GM21825 (cell line): ENCODE measurements around the gene FBN3.
"Not testable (repeated sequence)": the region's sequence is repeated elsewhere in the genome, so short reads cannot be mapped to it uniquely, and the experiment has no call there.

Experiments used
- ATAC-seq: cut with Tn5 transposase; IDR thresholded peaks from one replicate; pipeline ENCODE4 v1.9.1; 2021; ENCODE audit warnings: mild to moderate bottlenecking, moderate library complexity; ENCODE audit not compliant: unreplicated experiment

FBN3 gene

GRCh38 chr19:8149261-8150094, at the start of gene FBN3:
Gene FBN3, minus strand, starts transcription at chr19:8149592. Its CDS starts 2,112 bp downstream, at chr19:8147480.
- ATAC-seq = no peak

- ATAC-seq = no peak
Observed at GRCh38 chr19:8196271-8196927, 47.0 kb upstream of the FBN3 start.

- ATAC-seq = no peak
Observed at GRCh38 chr19:8194528-8195267, 45.3 kb upstream of the FBN3 start.

GRCh38 chr19:8192221-8192820, 42.9 kb upstream of the FBN3 start:
- no peak for ATAC-seq

- no peak for ATAC-seq
Observed at GRCh38 chr19:8185343-8186068, 36.1 kb upstream of the FBN3 start.

- no peak for ATAC-seq
Observed at GRCh38 chr19:8184274-8184673, 34.9 kb upstream of the FBN3 start.

- ATAC-seq = no peak
Observed at GRCh38 chr19:8180018-8180417, 30.6 kb upstream of the FBN3 start.

- ATAC-seq = no peak
Observed at GRCh38 chr19:8174706-8175105, 25.3 kb upstream of the FBN3 start.

- no peak for ATAC-seq
Observed at GRCh38 chr19:8168537-8168936, 19.1 kb upstream of the FBN3 start.

- no peak for ATAC-seq
Observed at GRCh38 chr19:8167985-8168384, 18.6 kb upstream of the FBN3 start.

- ATAC-seq = no peak
Observed at GRCh38 chr19:8163759-8164158, 14.4 kb upstream of the FBN3 start.

GRCh38 chr19:8161135-8161646, 11.8 kb upstream of the FBN3 start:
- no peak for ATAC-seq

GRCh38 chr19:8159322-8159721, 9.9 kb upstream of the FBN3 start:
- not testable (repeated sequence) for ATAC-seq

GRCh38 chr19:8158411-8159074, 9.2 kb upstream of the FBN3 start:
- no peak for ATAC-seq

GRCh38 chr19:8155318-8155717, 5.9 kb upstream of the FBN3 start:
- ATAC-seq = no peak

GRCh38 chr19:8154014-8154413, 4.6 kb upstream of the FBN3 start:
- ATAC-seq = not testable (repeated sequence)

GRCh38 chr19:8151767-8152035, 2.3 kb upstream of the FBN3 start:
- ATAC-seq = no peak

GRCh38 chr19:8150998-8151766, 1.8 kb upstream of the FBN3 start:
- no peak for ATAC-seq

GRCh38 chr19:8150178-8150865, 930 bp upstream of the FBN3 start:
- no peak for ATAC-seq
